Tibial artery (tissue), 4 donors: ENCODE results near the gene ITSN1.
"Not testable (repeated sequence)": the region's sequence is repeated elsewhere in the genome, so short reads cannot be mapped to it uniquely, and the experiment has no call there.

Experiments
- DNase-seq, 2 donors: peaks; one replicate each; pipeline ENCODE4 v3.0.0-alpha.2; 2019
- H3K27ac ChIP-seq, 2 donors: fragments of 200-600 bp; sonication (generic) in 1 of 2; 1 replicate in 1 of 2; 2 replicates in 1 of 2; pipeline ENCODE4 v1.5.1; 2018 to 2019; ENCODE audit warnings: mild to moderate bottlenecking in 1 of 2
- H3K27me3 ChIP-seq, 2 donors: fragments of 200-600 bp; sonication (generic) in 1 of 2; one replicate each; pipeline versions ENCODE4 v1.5.1 to v1.6.0; 2016 to 2019
- H3K36me3 ChIP-seq, 3 donors: fragments of 200-600 bp; sonication (generic) in 2 of 3; one replicate each; pipeline ENCODE4 v1.5.1; 2016 to 2019; ENCODE audit warnings: mild to moderate bottlenecking in 2 of 3
- H3K4me1 ChIP-seq, 4 donors: fragments of 200-600 bp; sonication (generic) in 2 of 4; 1 replicate in 3 of 4; 2 replicates in 1 of 4; pipeline ENCODE4 v1.5.1; 2016 to 2019
- H3K4me3 ChIP-seq, 2 donors: fragments of 200-600 bp; sonication (generic) in 1 of 2; 1 replicate in 1 of 2; 2 replicates in 1 of 2; pipeline ENCODE4 v1.5.1; 2018 to 2019; ENCODE audit warnings: mild to moderate bottlenecking in 2 of 2
- H3K9me3 ChIP-seq, 3 donors: fragments of 200-600 bp; sonication (generic) in 1 of 3; one replicate each; pipeline ENCODE4 v1.5.1; 2016 to 2019
- intact Hi-C: fragments of 100-400 bp; cut with DNase I; formaldehyde crosslinking; loops from one replicate; pipeline ENCODE4 v1.15.0; 2023; ENCODE audit warnings: low total_unique reads
- TF ChIP-seq, protein P1 (sequence below), 2 experiments: fragments of 200-600 bp in 1 of 2; fragments of 450-650 bp in 1 of 2; IDR thresholded peaks; one replicate each; pipeline ENCODE4 v1.5.1; 2017 to 2019; ENCODE audit warnings: antibody characterized with exemption in 2 of 2, mild to moderate bottlenecking in 1 of 2, moderate library complexity in 1 of 2

Gene ITSN1

DNA sequence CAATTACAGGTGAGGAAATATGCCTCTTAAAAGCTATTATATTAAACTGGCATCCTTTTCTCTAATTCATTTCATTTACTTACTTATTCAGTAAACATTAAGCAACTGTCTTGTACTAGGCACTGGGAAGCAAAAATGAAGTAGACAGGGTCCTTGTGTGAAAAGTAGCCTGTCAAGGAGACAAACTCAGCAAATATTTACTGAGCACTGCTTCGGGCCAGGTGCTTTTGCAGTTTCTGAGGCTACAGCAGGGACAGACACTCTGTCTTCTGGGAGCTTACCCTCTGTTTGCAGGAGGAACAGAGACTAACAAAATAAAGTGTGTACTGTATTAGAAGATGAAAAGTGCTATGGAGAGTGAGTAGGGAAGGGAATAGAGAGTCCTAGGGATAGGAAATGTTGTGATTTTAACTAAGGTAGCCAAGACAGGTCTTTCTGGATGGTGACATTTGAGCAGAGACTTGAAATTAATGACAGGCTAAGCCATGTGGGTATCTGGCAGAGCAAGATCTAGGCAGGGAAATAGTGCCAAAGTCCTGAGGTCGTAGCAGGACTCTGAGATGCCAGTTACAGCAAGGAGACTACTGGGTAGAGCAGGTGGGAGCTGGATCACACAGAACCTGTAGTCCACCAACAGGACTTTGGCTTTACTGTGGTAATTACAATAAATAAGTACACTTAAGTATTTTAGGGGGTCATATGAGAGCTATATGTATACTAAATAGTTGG, 133.0 kb downstream of the ITSN1 start:
- Histone ChIP-seq H3K4me1 (no peaks in the 10 kb centered on the region), H3K27ac (no peak overlapping the region), H3K27me3 (no peaks in the 10 kb centered on the region), H3K9me3 (no peaks in the 10 kb centered on the region), H3K36me3 (peaks cover 39 to 48% (median 42%) of the 10 kb centered on the region in 3 donors), H3K4me3 (no peak overlapping the region)
- TF ChIP-seq, protein P1, sequence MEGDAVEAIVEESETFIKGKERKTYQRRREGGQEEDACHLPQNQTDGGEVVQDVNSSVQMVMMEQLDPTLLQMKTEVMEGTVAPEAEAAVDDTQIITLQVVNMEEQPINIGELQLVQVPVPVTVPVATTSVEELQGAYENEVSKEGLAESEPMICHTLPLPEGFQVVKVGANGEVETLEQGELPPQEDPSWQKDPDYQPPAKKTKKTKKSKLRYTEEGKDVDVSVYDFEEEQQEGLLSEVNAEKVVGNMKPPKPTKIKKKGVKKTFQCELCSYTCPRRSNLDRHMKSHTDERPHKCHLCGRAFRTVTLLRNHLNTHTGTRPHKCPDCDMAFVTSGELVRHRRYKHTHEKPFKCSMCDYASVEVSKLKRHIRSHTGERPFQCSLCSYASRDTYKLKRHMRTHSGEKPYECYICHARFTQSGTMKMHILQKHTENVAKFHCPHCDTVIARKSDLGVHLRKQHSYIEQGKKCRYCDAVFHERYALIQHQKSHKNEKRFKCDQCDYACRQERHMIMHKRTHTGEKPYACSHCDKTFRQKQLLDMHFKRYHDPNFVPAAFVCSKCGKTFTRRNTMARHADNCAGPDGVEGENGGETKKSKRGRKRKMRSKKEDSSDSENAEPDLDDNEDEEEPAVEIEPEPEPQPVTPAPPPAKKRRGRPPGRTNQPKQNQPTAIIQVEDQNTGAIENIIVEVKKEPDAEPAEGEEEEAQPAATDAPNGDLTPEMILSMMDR (IDR thresholded peaks at IDR 0.05) = no peak
- DNase-seq = no peak
- intact Hi-C loops = no loop called here

GRCh38 chr21:33780631-33781030, 138.3 kb downstream of the ITSN1 start:
- H3K9me3 ChIP-seq = no peaks in the 10 kb centered on the region
- DNase-seq = no peak
- no peaks in the 10 kb centered on the region for H3K27me3 ChIP-seq
- intact Hi-C loops = loop anchor here (5.0 kb wide), 1 partner anchor 278 kb away; no protein-coding TSS in a partner anchor
- TF ChIP-seq, protein P1 (IDR thresholded peaks at IDR 0.05) = no peak
- H3K27ac ChIP-seq = no peak overlapping the region
- no peak overlapping the region for H3K4me3 ChIP-seq
- H3K4me1 ChIP-seq = peaks cover 0 to 16% (median 0%) of the 10 kb centered on the region in 4 donors
- H3K36me3 ChIP-seq = peaks cover 7 to 14% (median 11%) of the 10 kb centered on the region in 3 donors

DNA sequence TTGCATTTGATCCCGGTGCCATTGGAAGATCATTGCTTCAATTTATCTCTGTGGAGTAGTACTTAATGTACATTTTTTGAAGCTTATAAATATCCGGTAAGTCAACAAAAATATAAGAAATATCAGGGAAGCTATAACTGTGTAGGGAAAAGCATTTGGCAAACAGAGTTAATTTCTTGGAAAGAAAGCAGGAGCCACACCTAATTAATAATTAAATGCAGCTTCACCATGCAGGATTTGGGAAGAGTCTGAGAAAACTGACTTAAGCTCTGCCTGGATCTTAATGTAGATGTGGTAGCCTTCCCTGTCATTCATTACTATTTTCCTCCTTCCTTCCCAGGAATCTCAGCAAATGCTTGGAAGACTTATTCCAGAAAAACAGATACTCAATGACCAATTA, 138.8 kb downstream of the ITSN1 start:
- Histone ChIP-seq H3K27ac (no peak overlapping the region), H3K9me3 (no peaks in the 10 kb centered on the region), H3K27me3 (no peaks in the 10 kb centered on the region), H3K4me1 (peaks cover 0 to 16% (median 0%) of the 10 kb centered on the region in 4 donors), H3K36me3 (peaks cover 4 to 9% (median 6%) of the 10 kb centered on the region in 3 donors), H3K4me3 (no peak overlapping the region)
- intact Hi-C loops = loop anchor here (5.0 kb wide), 1 partner anchor 279 kb away; no protein-coding TSS in a partner anchor
- DNase-seq = no peak
- TF ChIP-seq, protein P1 (IDR thresholded peaks at IDR 0.05) = no peak

DNA sequence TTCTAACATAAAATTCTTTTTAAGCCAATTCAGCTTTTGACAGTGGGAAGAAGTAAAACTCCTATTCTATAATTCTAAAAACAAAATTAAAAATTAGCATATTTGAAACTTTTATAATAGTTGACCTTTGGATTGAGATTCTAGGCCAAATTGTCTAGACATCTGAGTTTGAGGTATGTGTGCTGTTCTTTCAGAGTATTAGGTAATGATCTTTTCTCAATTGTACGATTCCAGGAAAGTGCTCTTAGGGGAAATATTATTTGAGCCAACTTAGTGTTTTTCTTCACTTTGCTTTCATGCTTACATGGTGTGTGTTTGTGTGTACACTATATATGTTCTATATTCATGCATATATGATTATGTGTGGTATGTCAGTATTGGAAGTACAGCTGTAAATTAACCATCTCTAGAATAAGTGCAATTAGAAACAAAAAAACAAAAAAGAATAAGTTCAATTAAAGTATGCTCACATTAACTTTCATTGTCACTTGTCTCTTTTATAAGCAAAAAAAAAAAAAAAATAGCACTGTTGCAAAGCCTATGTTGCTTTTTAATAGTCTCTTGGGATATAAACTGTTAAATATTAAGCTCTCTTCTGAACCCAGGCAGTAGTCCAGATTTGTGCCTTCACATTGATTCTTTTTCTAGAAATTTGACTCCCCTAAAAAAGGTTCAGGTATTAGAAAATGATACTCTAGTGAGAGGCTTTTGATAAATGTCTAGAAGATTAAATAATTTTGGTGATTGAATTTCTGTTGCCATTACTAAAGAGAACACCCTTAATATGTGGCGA, 141.1 kb downstream of the ITSN1 start:
- no peaks in the 10 kb centered on the region for H3K27me3 ChIP-seq
- H3K36me3 ChIP-seq = peaks cover 4 to 14% (median 9%) of the 10 kb centered on the region in 3 donors
- TF ChIP-seq, protein P1 (IDR thresholded peaks at IDR 0.05) = no peak
- DNase-seq = no peak
- no peak overlapping the region for H3K27ac ChIP-seq
- H3K9me3 ChIP-seq = no peaks in the 10 kb centered on the region
- peaks cover 0 to 16% (median 0%) of the 10 kb centered on the region in 4 donors for H3K4me1 ChIP-seq
- H3K4me3 ChIP-seq = no peak overlapping the region
- intact Hi-C loops = loop anchor here (5.0 kb wide), 1 partner anchor 281 kb away; no protein-coding TSS in a partner anchor

GRCh38 chr21:33787431-33787830, 145.1 kb downstream of the ITSN1 start:
- no peak for DNase-seq
- Histone ChIP-seq H3K27me3 (no peaks in the 10 kb centered on the region), H3K36me3 (peaks cover 0 to 8% (median 0%) of the 10 kb centered on the region in 3 donors), H3K4me3 (no peak overlapping the region), H3K4me1 (peaks cover 0 to 5% (median 2%) of the 10 kb centered on the region in 4 donors), H3K27ac (no peak overlapping the region), H3K9me3 (no peaks in the 10 kb centered on the region)
- intact Hi-C loops = no loop called here
- TF ChIP-seq, protein P1 (IDR thresholded peaks at IDR 0.05) = no peak

DNA sequence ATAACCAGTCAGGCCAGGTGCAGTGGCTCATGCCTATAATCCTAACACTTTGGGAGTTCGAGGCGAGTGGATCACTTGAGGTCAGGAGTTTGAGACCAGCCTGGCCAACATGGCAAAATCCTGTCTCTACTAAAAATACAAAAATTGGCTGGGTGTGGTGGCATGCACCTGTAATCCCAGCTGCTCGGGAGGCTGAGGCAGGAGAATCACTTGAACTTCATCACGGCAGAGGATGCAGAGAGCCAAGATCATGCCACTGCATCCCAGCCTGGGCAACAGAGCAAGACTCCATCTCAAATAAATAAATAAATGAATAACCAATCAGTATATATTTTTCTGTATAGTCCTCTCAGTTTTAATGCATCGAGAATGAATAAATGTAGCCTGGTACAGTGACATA, 146.1 kb downstream of the ITSN1 start:
- H3K36me3 ChIP-seq, H3K27ac ChIP-seq, intact Hi-C loops, H3K4me3 ChIP-seq, H3K27me3 ChIP-seq, H3K4me1 ChIP-seq, H3K9me3 ChIP-seq, DNase-seq: not testable (repeated sequence)
